ENCODE data around the gene PDILT.

GRCh38 chr16:20377181-20377580 is 27.4 kb downstream of the PDILT start:
- no peak for TF ChIP-seq EZH2 (IDR thresholded peaks at IDR 0.05; ENCODE audit: borderline replicate concordance, low read depth, low read length, severe bottlenecking)
- TF ChIP-seq POLR2AphosphoS5 (IDR thresholded peaks at IDR 0.05; ENCODE audit: insufficient read depth, low read depth, low read length): no peak
- TF ChIP-seq POLR2A (IDR thresholded peaks at IDR 0.05; ENCODE audit: low read depth, low read length): no peak
- TF ChIP-seq MAX (IDR thresholded peaks at IDR 0.05; ENCODE audit: insufficient read depth, insufficient read length): no peak
- TF ChIP-seq CTCF (IDR thresholded peaks at IDR 0.05; ENCODE audit: extremely low read depth in 1 of 2, insufficient read depth in 1 of 2, low read depth in 1 of 2, low read length in 2 of 2): no peak
- TF ChIP-seq FOS (IDR thresholded peaks at IDR 0.05; ENCODE audit: borderline replicate concordance, insufficient read depth, low read length): no peak
- TF ChIP-seq GATA2 (IDR thresholded peaks at IDR 0.05; ENCODE audit: insufficient read depth, insufficient read length, low read depth, low read length): no peak
- TF ChIP-seq MYC (IDR thresholded peaks at IDR 0.05; ENCODE audit: low read depth, low read length): no peak
- TF ChIP-seq JUN (IDR thresholded peaks at IDR 0.05; ENCODE audit: borderline replicate concordance, insufficient read depth, insufficient read length, low read depth): no peak

All from endothelial cell of umbilical vein (primary cell).